B cell (primary cell): ENCODE data around the gene RRP36. TPM values are rescaled to one million over a fixed set of nuclear protein-coding genes. Genes with fewer than 3 reads are reported as not detected.
A peak's percentile ranks its signal among the peaks of the same experiment; 100 is the strongest.

Experiments used
- ATAC-seq: fragments of 200-7000 bp; cut with Tn5 transposase; one replicate; pipeline ENCODE4 v1.10.0; 2021; ENCODE audit warnings: low read depth, mild to moderate bottlenecking, moderate number of reproducible peaks, moderate library complexity
- CTCF ChIA-PET: fragments of 350-600 bp; sonication (Branson Sonifier 250); formaldehyde crosslinking; loops from one replicate; lab custom pipeline; 2021; ENCODE audit warnings: antibody characterized with exemption, inconsistent platforms; lab: Charles Lee
- POLR2A ChIA-PET: fragments of 350-600 bp; sonication (Branson Sonifier 250); formaldehyde crosslinking; loops from one replicate; lab custom pipeline; 2021; ENCODE audit warnings: antibody characterized with exemption; lab: Charles Lee
- DNase-seq: peaks from one replicate; pipeline ENCODE4 v3.0.0; 2013
- H2AFZ ChIP-seq: 2 replicates; pipeline ENCODE4 v1.6.1; 2012; ENCODE audit warnings: mild to moderate bottlenecking, low read depth, low read length; ENCODE audit not compliant: insufficient read depth, poor library complexity, severe bottlenecking
- H3K27ac ChIP-seq, 2 donors: 1 replicate in 1 of 2; 2 replicates in 1 of 2; pipeline ENCODE4 v1.5.1; 2012 to 2013; ENCODE audit warnings: low read length in 2 of 2, mild to moderate bottlenecking in 2 of 2, moderate library complexity in 1 of 2
- H3K27me3 ChIP-seq, 4 experiments: fragments of 200-600 bp in 1 of 4; sonication (generic) in 1 of 4; replicated peaks in 1 of 4; 1 replicate in 2 of 4; 2 replicates in 2 of 4; pipeline versions ENCODE4 v1.6.1 to v1.7.0; 2013 to 2016; ENCODE audit warnings: low read length in 3 of 4, mild to moderate bottlenecking in 2 of 4, mixed read lengths in 1 of 4, moderate library complexity in 1 of 4; ENCODE audit not compliant: insufficient read depth in 4 of 4, control insufficient read depth in 3 of 4; ENCODE audit errors: control extremely low read depth in 1 of 4
- H3K36me3 ChIP-seq, 2 experiments: replicated peaks in 1 of 2; 1 replicate in 1 of 2; 2 replicates in 1 of 2; pipeline versions ENCODE4 v1.6.1 to v1.7.1; 2013; ENCODE audit warnings: low read length in 1 of 2; ENCODE audit not compliant: insufficient read depth in 2 of 2, control insufficient read depth in 1 of 2; ENCODE audit errors: control extremely low read depth in 1 of 2, extremely low read depth in 1 of 2
- H3K4me1 ChIP-seq, 2 donors: fragments of 200-600 bp in 1 of 2; sonication (generic) in 1 of 2; 1 replicate in 1 of 2; 2 replicates in 1 of 2; pipeline versions ENCODE4 v1.5.1 to v1.6.1; 2013 to 2017; ENCODE audit warnings: low read length in 2 of 2; ENCODE audit not compliant: control insufficient read depth in 2 of 2, insufficient read depth in 2 of 2
- H3K4me2 ChIP-seq: replicated peaks from 2 replicates; pipeline ENCODE3; 2012; ENCODE audit warnings: mild to moderate bottlenecking, low read depth, low read length; ENCODE audit not compliant: poor library complexity, severe bottlenecking
- H3K4me3 ChIP-seq, 5 experiments: fragments of 200-600 bp in 1 of 5; sonication (generic) in 1 of 5; 1 replicate in 3 of 5; 2 replicates in 2 of 5; pipeline versions ENCODE4 v1.5.1 to v1.7.0; 2011 to 2016; ENCODE audit warnings: low read length in 4 of 5, mild to moderate bottlenecking in 4 of 5, low read depth in 2 of 5, control low read depth in 1 of 5, moderate library complexity in 1 of 5; ENCODE audit not compliant: insufficient read depth in 1 of 5; ENCODE audit errors: control extremely low read depth in 1 of 5, extremely low read depth in 1 of 5
- H3K79me2 ChIP-seq: fragments of 200-600 bp; sonication (generic); one replicate; pipeline ENCODE4 v1.6.0; 2016; ENCODE audit warnings: low read length; ENCODE audit not compliant: control insufficient read depth, insufficient read depth
- H3K9ac ChIP-seq: fragments of 200-600 bp; sonication (generic); 2 replicates; pipeline ENCODE4 v1.6.1; 2017; ENCODE audit warnings: mild to moderate bottlenecking, low read length, moderate library complexity
- H3K9me3 ChIP-seq, 3 donors: one replicate each; pipeline versions ENCODE4 v1.6.1 to v1.7.1; 2013; ENCODE audit warnings: low read length in 2 of 3; ENCODE audit not compliant: control insufficient read depth in 2 of 3, insufficient read depth in 1 of 3; ENCODE audit errors: control extremely low read depth in 1 of 3
- H4K20me1 ChIP-seq: 2 replicates; pipeline ENCODE4 v1.6.0; 2012; ENCODE audit warnings: mild to moderate bottlenecking, low read length; ENCODE audit not compliant: insufficient read depth, control insufficient read depth, poor library complexity, severe bottlenecking
- H3K27ac Mint-ChIP-seq: one replicate; pipeline ENCODE4 v1.8.0; 2021; ENCODE audit warnings: mixed read lengths
- H3K27me3 Mint-ChIP-seq: one replicate; pipeline ENCODE4 v1.8.0; 2021; ENCODE audit warnings: mixed read lengths
- H3K4me1 Mint-ChIP-seq: one replicate; pipeline ENCODE4 v1.8.0; 2021; ENCODE audit warnings: mixed read lengths
- H3K4me3 Mint-ChIP-seq: one replicate; pipeline ENCODE4 v1.8.0; 2021; ENCODE audit warnings: mixed read lengths
- H3K9me3 Mint-ChIP-seq: one replicate; pipeline ENCODE4 v1.8.0; 2022; ENCODE audit warnings: mixed read lengths; ENCODE audit not compliant: insufficient read depth
- CTCF ChIP-seq: fragments of 200-600 bp; IDR thresholded peaks from one replicate; pipeline ENCODE4 v1.8.0; 2022; ENCODE audit warnings: antibody characterized with exemption, mild to moderate bottlenecking
- EZH2 ChIP-seq: IDR thresholded peaks from 2 replicates; pipeline ENCODE4 v1.6.1; 2012; ENCODE audit warnings: borderline replicate concordance, low read depth, mild to moderate bottlenecking, moderate library complexity, low read length; ENCODE audit not compliant: insufficient read depth, poor library complexity, severe bottlenecking
- WGBS: methylation state at CpG from one replicate; pipeline ENCODE4 v1.1.5; 2013; ENCODE audit warnings: missing lambda C conversion rate; ENCODE audit not compliant: insufficient coverage; 5-methylcytosine and 5-hydroxymethylcytosine counted together
- intact Hi-C: fragments of 100-400 bp; cut with micrococcal nuclease; formaldehyde crosslinking; loops from one replicate; pipeline ENCODE4 v1.10.0; 2022
- polyA plus RNA-seq: library from polyadenylated mRNA; depleted of rRNA; stranded (reverse); fragments of >200 nt; gene quantifications from 2 replicates; pipeline ENCODE4 v1.2.3, GENCODE V29; 2012
- total RNA-seq, 2 donors: library from RNA; stranded (reverse); fragments of 120-200 nt in 1 of 2; gene quantifications; 1 replicate in 1 of 2; 2 replicates in 1 of 2; pipeline versions ENCODE4 v1.2.3 to v1.2.4, GENCODE V29; 2013 to 2022

RRP36 gene
- total and polyA plus RNA-seq, 2 donors (not counting 1 experiment from before 2014, with no cell fraction given) = 22.8 to 46.2 TPM

- H3K9me3 Mint-ChIP-seq = no peaks in the 10 kb centered on the region
- peak overlapping the region; percentile 46 to 82 for H3K27ac ChIP-seq
- no peak for ATAC-seq
- peak overlapping the region; percentile 89 for H3K4me3 Mint-ChIP-seq
- peaks cover 12 to 22% of the 10 kb centered on the region in 2 donors for H3K4me1 ChIP-seq
- H3K9ac ChIP-seq = peak overlapping the region; percentile 93
- peak overlapping the region; percentile 88 for H2AFZ ChIP-seq
- peak overlapping the region; percentile 79 for H3K4me2 ChIP-seq
- no peaks in the 10 kb centered on the region for H3K27me3 ChIP-seq
- H3K4me1 Mint-ChIP-seq = peaks cover 42% of the 10 kb centered on the region
- WGBS = 12% methylated on average over 13 of the region's 13 CpGs
- ChIA-PET CTCF (interaction anchor here (0.6 to 1.8 kb wide), 4 partner anchors 52 to 357 kb away, joined by 3 to 8 read pairs (median 4); partner anchors contain the start of gene CNPY3), POLR2A (interaction anchor here (0.9 to 2.2 kb wide), 6 partner anchors 14 to 189 kb away, joined by 3 to 36 read pairs (median 3); partner anchors contain the start of genes CNPY3, KLHDC3, MEA1 and RPL7L1)
- H3K27me3 Mint-ChIP-seq = no peaks in the 10 kb centered on the region
- H3K9me3 ChIP-seq = no peaks in the 10 kb centered on the region
- peak; percentile 40 for DNase-seq
- peak overlapping the region; percentile 82 for H3K27ac Mint-ChIP-seq
- H4K20me1 ChIP-seq = no peaks in the 10 kb centered on the region
- H3K79me2 ChIP-seq = peaks cover 62% of the 10 kb centered on the region
- TF ChIP-seq EZH2 (no peak), CTCF (no peak)
- H3K36me3 ChIP-seq = peaks cover 0 to 19% of the 10 kb centered on the region in 2 experiments
- peak overlapping the region; percentile 25 to 96 (median 91) for H3K4me3 ChIP-seq
- intact Hi-C loops = loop anchor here (1.0 kb wide), 3 partner anchors 29 to 186 kb away; partner anchors contain the start of genes CNPY3, KLHDC3 and SRF
Measured at GRCh38 chr6:42984924-42985475, 36.4 kb upstream of the RRP36 start.
